HEK293 (cell line): ENCODE measurements around the gene RNF113B.

ENCODE experiments used
- CTCF ChIA-PET: fragments of 350-600 bp; formaldehyde crosslinking; extraction: SDS; loops from one replicate; lab custom pipeline; 2021; ENCODE audit warnings: antibody characterized with exemption; lab: Yijun Ruan, JAX
- POLR2A ChIA-PET: fragments of 300-600 bp; formaldehyde crosslinking; extraction: SDS; loops from one replicate; lab custom pipeline; 2020; ENCODE audit warnings: antibody characterized with exemption, inconsistent platforms; lab: Yijun Ruan, JAX
- H3K27ac ChIP-seq: fragments of 200-500 bp; sonication (Bioruptor generic); 2 replicates; pipeline ENCODE4 v1.5.1; 2014; ENCODE audit warnings: low read depth, low read length, control low read depth, inconsistent platforms; ENCODE audit errors: extremely low read depth
- H3K36me3 ChIP-seq, 2 experiments: fragments of 200-500 bp in 1 of 2; sonication (Bioruptor generic) in 1 of 2; 1 replicate in 1 of 2; 2 replicates in 1 of 2; pipeline ENCODE4 v1.5.1; 2014 to 2017; ENCODE audit warnings: inconsistent platforms in 2 of 2, low read length in 2 of 2; ENCODE audit not compliant: control insufficient read depth in 2 of 2, insufficient read depth in 1 of 2
- H3K4me1 ChIP-seq: fragments of 200-500 bp; sonication (Bioruptor generic); 2 replicates; pipeline ENCODE4 v1.5.1; 2014; ENCODE audit warnings: mild to moderate bottlenecking, low read length, inconsistent platforms; ENCODE audit not compliant: control insufficient read depth, insufficient read depth
- H3K4me3 ChIP-seq: 2 replicates; pipeline ENCODE4 v1.5.1; 2011; ENCODE audit warnings: low read depth, mild to moderate bottlenecking, control low read depth, low read length, moderate library complexity
- H3K9me3 ChIP-seq: fragments of 200-500 bp; sonication (Bioruptor generic); 2 replicates; pipeline ENCODE4 v1.5.1; 2014; ENCODE audit warnings: low read depth, low read length, inconsistent platforms; ENCODE audit not compliant: control insufficient read depth, insufficient read depth
- KLF16 ChIP-seq: fragments of 450-650 bp; formaldehyde crosslinking; IDR thresholded peaks from 2 replicates; pipeline ENCODE4 v1.5.1; 2017; ENCODE audit warnings: missing biosample characterization, missing genetic modification characterization
- KLF9 ChIP-seq: fragments of 450-650 bp; formaldehyde crosslinking; IDR thresholded peaks from 2 replicates; pipeline ENCODE4 v1.5.1; 2016; ENCODE audit warnings: missing biosample characterization, missing genetic modification characterization, low read depth
- PRDM6 ChIP-seq: fragments of 450-650 bp; formaldehyde crosslinking; IDR thresholded peaks from 2 replicates; pipeline ENCODE4 v1.5.1; 2017; ENCODE audit warnings: missing biosample characterization, missing genetic modification characterization
- SP2 ChIP-seq: fragments of 450-650 bp; formaldehyde crosslinking; IDR thresholded peaks from 2 replicates; pipeline ENCODE4 v1.5.1; 2016; ENCODE audit warnings: missing biosample characterization, missing genetic modification characterization
- ZIC2 ChIP-seq: fragments of 450-650 bp; formaldehyde crosslinking; IDR thresholded peaks from 2 replicates; pipeline ENCODE4 v1.5.1; 2016; ENCODE audit warnings: missing biosample characterization, missing genetic modification characterization
- ZNF211 ChIP-seq: fragments of 450-650 bp; formaldehyde crosslinking; IDR thresholded peaks from 2 replicates; pipeline ENCODE4 v1.5.1; 2016; ENCODE audit warnings: low read depth, missing biosample characterization, missing genetic modification characterization
- ZNF248 ChIP-seq: fragments of 450-650 bp; formaldehyde crosslinking; IDR thresholded peaks from 2 replicates; pipeline ENCODE4 v1.5.1; 2017; ENCODE audit warnings: missing biosample characterization, missing genetic modification characterization
- ZNF26 ChIP-seq: fragments of 450-650 bp; formaldehyde crosslinking; IDR thresholded peaks from 2 replicates; pipeline ENCODE4 v1.5.1; 2016; ENCODE audit warnings: missing biosample characterization, missing genetic modification characterization
- ZNF266 ChIP-seq: fragments of 450-650 bp; formaldehyde crosslinking; IDR thresholded peaks from 2 replicates; pipeline ENCODE4 v1.5.1; 2016; ENCODE audit warnings: missing biosample characterization, missing genetic modification characterization, low read depth
- ZNF280D ChIP-seq: fragments of 450-650 bp; formaldehyde crosslinking; IDR thresholded peaks from 2 replicates; pipeline ENCODE4 v1.5.1; 2016; ENCODE audit warnings: missing biosample characterization, missing genetic modification characterization
- ZNF292 ChIP-seq: fragments of 450-650 bp; formaldehyde crosslinking; IDR thresholded peaks from 2 replicates; pipeline ENCODE4 v1.5.1; 2016; ENCODE audit warnings: low read depth, missing biosample characterization, missing genetic modification characterization, borderline replicate concordance
- ZNF341 ChIP-seq: fragments of 450-650 bp; formaldehyde crosslinking; IDR thresholded peaks from 2 replicates; pipeline ENCODE4; 2016; ENCODE audit warnings: low read depth, missing biosample characterization, missing genetic modification characterization
- ZNF501 ChIP-seq: fragments of 450-650 bp; formaldehyde crosslinking; IDR thresholded peaks from 2 replicates; pipeline ENCODE4 v1.5.1; 2016; ENCODE audit warnings: missing biosample characterization, missing genetic modification characterization
- ZNF518A ChIP-seq: fragments of 450-650 bp; formaldehyde crosslinking; conservative IDR thresholded peaks from 2 replicates; pipeline ENCODE4 v1.5.1; 2016; ENCODE audit warnings: low read depth, missing biosample characterization, missing genetic modification characterization
- ZNF529 ChIP-seq: fragments of 450-650 bp; formaldehyde crosslinking; IDR thresholded peaks from 2 replicates; pipeline ENCODE4 v1.5.1; 2017; ENCODE audit warnings: missing genetic modification characterization, missing biosample characterization; ENCODE audit not compliant: insufficient replicate concordance
- ZNF571 ChIP-seq: fragments of 450-650 bp; formaldehyde crosslinking; IDR thresholded peaks from 2 replicates; pipeline ENCODE4 v1.5.0; 2017; ENCODE audit warnings: missing biosample characterization, missing genetic modification characterization
- ZNF580 ChIP-seq: fragments of 450-650 bp; formaldehyde crosslinking; IDR thresholded peaks from 2 replicates; pipeline ENCODE4 v1.5.1; 2016; ENCODE audit warnings: missing biosample characterization, missing genetic modification characterization
- ZNF600 ChIP-seq: fragments of 450-650 bp; formaldehyde crosslinking; IDR thresholded peaks from 2 replicates; pipeline ENCODE4 v1.5.1; 2016; ENCODE audit warnings: missing biosample characterization, missing genetic modification characterization
- ZNF624 ChIP-seq: fragments of 450-650 bp; formaldehyde crosslinking; IDR thresholded peaks from 2 replicates; pipeline ENCODE4 v1.5.1; 2017; ENCODE audit warnings: missing biosample characterization, missing genetic modification characterization
- ZNF777 ChIP-seq: fragments of 450-650 bp; formaldehyde crosslinking; IDR thresholded peaks from 2 replicates; pipeline ENCODE4 v1.5.1; 2017; ENCODE audit warnings: missing biosample characterization, missing genetic modification characterization, borderline replicate concordance
- ZNF791 ChIP-seq: fragments of 450-650 bp; formaldehyde crosslinking; IDR thresholded peaks from 2 replicates; pipeline ENCODE4 v1.5.1; 2016; ENCODE audit warnings: missing biosample characterization, missing genetic modification characterization
- ZSCAN4 ChIP-seq: fragments of 450-650 bp; formaldehyde crosslinking; IDR thresholded peaks from 2 replicates; pipeline ENCODE4 v1.5.1; 2017; ENCODE audit warnings: missing biosample characterization, missing genetic modification characterization

The RNF113B gene

GRCh38 chr13:98143157-98143553, 33.9 kb downstream of the RNF113B start (continued):
- TF ChIP-seq ZNF501 (tag by site-specific recombination), result no peak
- TF ChIP-seq, all 188 proteins: peak for 0

GRCh38 chr13:98142380-98143156, 34.5 kb downstream of the RNF113B start, which contains the start of gene FARP1:
Gene FARP1, plus strand, starts transcription at chr13:98143094. Its CDS starts 70,149 bp downstream, at chr13:98213243.
- H3K4me3 ChIP-seq, result peak within 1 kb of the TSS; percentile 59
- ChIA-PET POLR2A (interaction anchor here (0.6 kb wide), 1 partner anchor 17 kb away, joined by 4 read pairs; no protein-coding TSS in a partner anchor), CTCF (interaction anchor here (0.7 kb wide), 1 partner anchor 59 kb away, joined by 3 read pairs; no protein-coding TSS in a partner anchor)
- H3K27ac ChIP-seq, result peak within 1 kb of the TSS; percentile 71; the same call in 1 of the 2 replicates
- H3K9me3 ChIP-seq, result no peaks in the 10 kb centered on the region
- H3K4me1 ChIP-seq, result peaks cover 9% of the 10 kb centered on the region
- H3K36me3 ChIP-seq, result no peaks in the 10 kb centered on the region
- TF ChIP-seq ZNF518A (tag by site-specific recombination) (no peak), ZNF292 (tag by site-specific recombination) (no peak), ZNF280D (tag by site-specific recombination) (no peak), ZSCAN4 (no peak), ZNF600 (no peak), ZNF211 (tag by site-specific recombination) (no peak), ZNF248 (no peak), ZNF571 (no peak), KLF16 (tag by site-specific recombination) (0 out of 2 replicates have a peak, but pooled peaks have one; percentile 58), ZNF341 (no peak), ZNF266 (no peak), ZNF529 (tag by site-specific recombination) (no peak), SP2 (peak; percentile 59), ZIC2 (tag by site-specific recombination) (peak; percentile 33; the same call in 1 of the 2 replicates), ZNF791 (tag by site-specific recombination) (no peak), KLF9 (tag by site-specific recombination) (no peak), ZNF777 (no peak), ZNF580 (tag by site-specific recombination) (no peak), ZNF624 (tag by site-specific recombination) (no peak), PRDM6 (tag by site-specific recombination) (no peak), ZNF26 (tag by site-specific recombination) (no peak)
